Measurements from ENCODE around the gene MAP3K8.

- TF ChIP-seq CTCF (IDR thresholded peaks at IDR 0.05): no peak
- no peak for TF ChIP-seq EZH2 (IDR thresholded peaks at IDR 0.05; ENCODE audit: borderline replicate concordance, insufficient read depth, low read depth, low read length, poor library complexity, severe bottlenecking)
These were observed 2.5 kb upstream of the MAP3K8 start for GRCh38 chr10:30431435-30431911.

Data from B cell (primary cell).